ENCODE results near the gene PPFIBP1. TPM values are rescaled to one million over a fixed set of nuclear protein-coding genes. Genes with fewer than 3 reads are reported as not detected.
"Not testable (repeated sequence)": the region's sequence is repeated elsewhere in the genome, so short reads cannot be mapped to it uniquely, and the experiment has no call there.

PPFIBP1 gene
- total RNA-seq, 3 donors from 2014 or later = 37.0 to 79.4 (median 40.4) TPM

DNA sequence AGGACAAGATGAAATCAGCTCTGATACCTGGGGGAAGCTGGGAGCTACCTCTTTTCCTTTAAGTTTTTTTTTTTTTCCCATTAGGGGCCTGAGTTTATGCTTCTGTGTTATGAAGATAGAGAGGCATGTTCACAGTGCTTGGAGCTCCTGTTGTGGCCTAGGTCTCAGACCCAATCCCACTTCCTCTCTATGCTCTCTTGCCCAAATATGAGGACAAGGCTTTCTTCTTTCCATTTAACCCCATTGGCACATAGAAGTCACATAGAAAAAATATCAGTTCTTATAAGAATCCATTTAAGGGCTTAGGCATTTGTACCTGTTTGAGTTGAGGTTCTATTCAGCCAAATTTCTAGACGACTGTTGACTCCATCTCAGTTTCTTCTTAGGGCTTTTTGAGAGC is 199.2 kb downstream of the PPFIBP1 start:
- Histone ChIP-seq H3K4me1 (ENCODE audit: low read depth) (no peaks in the 10 kb centered on the region), H3K4me3 (no peak overlapping the region), H3K36me3 (ENCODE audit: low read depth) (no peaks in the 10 kb centered on the region), H3K9me3 (no peaks in the 10 kb centered on the region)
- TF ChIP-seq CTCF (IDR thresholded peaks at IDR 0.05) = no peak
- intact Hi-C loops (cut with DNase I, micrococcal nuclease) = no loop called here
- ATAC-seq = no peak
- DNase-seq = no peak

DNA sequence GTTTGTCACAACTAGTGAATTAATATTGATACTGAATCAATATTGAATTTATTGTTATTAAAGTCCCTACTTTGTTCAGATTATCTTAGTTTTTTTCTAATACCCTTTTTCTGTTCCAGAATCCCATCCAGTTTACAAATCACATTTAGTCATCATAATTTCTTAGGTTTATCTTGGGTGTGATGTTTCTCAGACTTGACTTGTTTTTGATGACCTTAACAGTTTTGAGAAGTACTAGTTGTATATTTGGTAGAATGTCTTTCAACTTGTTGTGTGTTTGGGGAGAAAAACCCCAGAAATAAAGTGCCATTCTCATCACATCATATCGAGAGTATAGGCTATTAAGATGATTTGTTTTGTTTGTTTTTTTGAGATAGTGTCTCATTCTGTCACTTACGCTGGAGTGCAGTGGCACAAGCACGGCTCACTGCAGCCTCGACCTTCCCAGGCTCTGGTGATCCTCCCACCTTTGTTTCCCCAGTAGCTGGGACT is 206.1 kb downstream of the PPFIBP1 start:
- no peak for DNase-seq
- Histone ChIP-seq H3K4me1 (ENCODE audit: low read depth) (no peaks in the 10 kb centered on the region), H3K9me3 (no peaks in the 10 kb centered on the region), H3K36me3 (ENCODE audit: low read depth) (no peaks in the 10 kb centered on the region), H3K4me3 (no peak overlapping the region)
- no peak for TF ChIP-seq CTCF (IDR thresholded peaks at IDR 0.05)
- no peak for ATAC-seq
- intact Hi-C loops (cut with DNase I, micrococcal nuclease) = loop anchor here (10.0 kb wide), 2 partner anchors 205 to 215 kb away; no protein-coding TSS in a partner anchor

DNA sequence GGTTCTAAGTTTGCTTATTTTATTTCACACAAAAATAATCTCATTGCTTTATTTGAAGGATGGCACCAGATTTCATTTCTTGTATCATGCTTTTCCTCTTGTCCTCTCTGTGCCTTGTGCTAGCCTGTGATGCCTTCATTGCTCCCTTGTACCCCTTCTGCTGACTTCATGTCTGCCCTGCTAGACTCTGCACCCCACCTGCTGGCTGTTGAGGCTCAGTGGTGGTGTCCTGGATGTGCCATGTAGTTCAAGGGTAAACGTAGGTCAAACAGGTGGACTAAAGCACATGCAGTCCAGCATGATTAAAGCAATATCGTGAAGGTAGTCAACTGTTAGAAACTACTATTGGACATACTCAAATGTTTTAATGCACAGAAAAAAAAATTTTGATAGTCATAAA is 208.3 kb downstream of the PPFIBP1 start:
- intact Hi-C loops (cut with DNase I, micrococcal nuclease) = loop anchor here (10.0 kb wide), 2 partner anchors 203 to 213 kb away; no protein-coding TSS in a partner anchor
- Histone ChIP-seq H3K9me3 (no peaks in the 10 kb centered on the region), H3K4me1 (ENCODE audit: low read depth) (no peaks in the 10 kb centered on the region), H3K4me3 (no peak overlapping the region), H3K36me3 (ENCODE audit: low read depth) (no peaks in the 10 kb centered on the region)
- ATAC-seq = peak; percentile 72
- no peak for TF ChIP-seq CTCF (IDR thresholded peaks at IDR 0.05)
- peak in 1 of 3 donors; percentile 29 for DNase-seq

DNA sequence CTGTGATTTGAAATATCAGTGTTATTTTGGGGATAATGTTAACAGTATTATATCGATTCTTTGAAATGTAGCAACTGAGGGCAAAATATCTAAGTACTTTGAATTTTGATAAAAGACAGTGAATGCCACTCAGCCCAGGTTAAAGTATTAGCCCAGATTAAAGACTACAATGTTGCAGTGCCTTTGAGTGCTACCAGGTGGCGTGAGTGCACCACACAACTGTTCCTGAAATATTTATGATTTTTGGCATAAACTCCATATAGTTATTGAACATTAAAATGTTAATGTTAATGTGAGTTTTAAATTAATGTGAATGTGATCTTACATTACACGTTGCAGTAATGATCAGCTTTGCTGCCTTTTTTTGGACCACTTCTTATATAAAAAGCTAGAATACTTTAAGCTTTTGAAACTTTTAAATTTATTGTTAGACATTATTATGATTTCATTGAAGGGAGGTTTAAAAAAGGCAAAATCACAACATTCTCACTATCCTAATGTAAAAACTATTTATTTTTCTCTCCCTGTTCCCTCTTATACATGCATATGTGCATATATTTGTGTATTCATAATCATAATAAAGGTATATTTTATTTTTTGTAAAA is 209.1 kb downstream of the PPFIBP1 start:
- DNase-seq (peak in 2 of 3 donors; percentile 30 to 42), ATAC-seq (peak; percentile 77)
- Histone ChIP-seq H3K9me3 (no peaks in the 10 kb centered on the region), H3K36me3 (ENCODE audit: low read depth) (no peaks in the 10 kb centered on the region), H3K4me1 (ENCODE audit: low read depth) (no peaks in the 10 kb centered on the region), H3K4me3 (no peak overlapping the region)
- peak; percentile 54 for TF ChIP-seq CTCF (IDR thresholded peaks at IDR 0.05)
- intact Hi-C loops (cut with DNase I, micrococcal nuclease) = loop anchor here (10.0 kb wide), 2 partner anchors 202 to 212 kb away; no protein-coding TSS in a partner anchor

GRCh38 chr12:27733791-27734190 is 209.8 kb downstream of the PPFIBP1 start:
- DNase-seq (no peak), ATAC-seq (no peak)
- Histone ChIP-seq H3K4me1 (ENCODE audit: low read depth) (no peaks in the 10 kb centered on the region), H3K4me3 (no peak overlapping the region), H3K9me3 (no peaks in the 10 kb centered on the region), H3K36me3 (ENCODE audit: low read depth) (no peaks in the 10 kb centered on the region)
- no peak for TF ChIP-seq CTCF (IDR thresholded peaks at IDR 0.05)
- intact Hi-C loops (cut with DNase I, micrococcal nuclease) = loop anchor here (10.0 kb wide), 2 partner anchors 201 to 211 kb away; no protein-coding TSS in a partner anchor

- DNase-seq; H3K4me3 ChIP-seq; H3K9me3 ChIP-seq; H3K36me3 ChIP-seq (ENCODE audit: low read depth); H3K4me1 ChIP-seq (ENCODE audit: low read depth); ATAC-seq: not testable (repeated sequence)
- intact Hi-C loops (cut with DNase I, micrococcal nuclease) = loop anchor here (10.0 kb wide), 2 partner anchors 200 to 210 kb away; no protein-coding TSS in a partner anchor
These were observed 210.3 kb downstream of the PPFIBP1 start for GRCh38 chr12:27734321-27734720.

Measured in mucosa of descending colon (tissue), 3 donors.